HEK293 (cell line): ENCODE data around the gene EXOSC2.

Experiments used
- CTCF ChIA-PET: fragments of 350-600 bp; formaldehyde crosslinking; extraction: SDS; loops from one replicate; lab custom pipeline; 2021; ENCODE audit warnings: antibody characterized with exemption; lab: Yijun Ruan, JAX
- POLR2A ChIA-PET: fragments of 300-600 bp; formaldehyde crosslinking; extraction: SDS; loops from one replicate; lab custom pipeline; 2020; ENCODE audit warnings: antibody characterized with exemption, inconsistent platforms; lab: Yijun Ruan, JAX
- H3K27ac ChIP-seq: fragments of 200-500 bp; sonication (Bioruptor generic); 2 replicates; pipeline ENCODE4 v1.5.1; 2014; ENCODE audit warnings: low read depth, low read length, control low read depth, inconsistent platforms; ENCODE audit errors: extremely low read depth
- H3K36me3 ChIP-seq, 2 experiments: fragments of 200-500 bp in 1 of 2; sonication (Bioruptor generic) in 1 of 2; 1 replicate in 1 of 2; 2 replicates in 1 of 2; pipeline ENCODE4 v1.5.1; 2014 to 2017; ENCODE audit warnings: inconsistent platforms in 2 of 2, low read length in 2 of 2; ENCODE audit not compliant: control insufficient read depth in 2 of 2, insufficient read depth in 1 of 2
- H3K4me1 ChIP-seq: fragments of 200-500 bp; sonication (Bioruptor generic); 2 replicates; pipeline ENCODE4 v1.5.1; 2014; ENCODE audit warnings: mild to moderate bottlenecking, low read length, inconsistent platforms; ENCODE audit not compliant: control insufficient read depth, insufficient read depth
- H3K4me3 ChIP-seq: 2 replicates; pipeline ENCODE4 v1.5.1; 2011; ENCODE audit warnings: low read depth, mild to moderate bottlenecking, control low read depth, low read length, moderate library complexity
- H3K9me3 ChIP-seq: fragments of 200-500 bp; sonication (Bioruptor generic); 2 replicates; pipeline ENCODE4 v1.5.1; 2014; ENCODE audit warnings: low read depth, low read length, inconsistent platforms; ENCODE audit not compliant: control insufficient read depth, insufficient read depth
- CTCF ChIP-seq: fragments of 450-650 bp; formaldehyde crosslinking; IDR thresholded peaks from 2 replicates; pipeline ENCODE4 v1.5.1; 2016; ENCODE audit warnings: missing biosample characterization, missing genetic modification characterization
- PATZ1 ChIP-seq: fragments of 450-650 bp; formaldehyde crosslinking; IDR thresholded peaks from 2 replicates; pipeline ENCODE4 v1.5.1; 2016; ENCODE audit warnings: missing biosample characterization, missing genetic modification characterization
- PRDM1 ChIP-seq: fragments of 450-650 bp; formaldehyde crosslinking; IDR thresholded peaks from 2 replicates; pipeline ENCODE4; 2016; ENCODE audit warnings: missing biosample characterization, missing genetic modification characterization
- PRDM10 ChIP-seq: fragments of 450-650 bp; formaldehyde crosslinking; IDR thresholded peaks from 2 replicates; pipeline ENCODE4 v1.5.1; 2016; ENCODE audit warnings: missing biosample characterization, missing genetic modification characterization
- SP7 ChIP-seq: fragments of 450-650 bp; formaldehyde crosslinking; IDR thresholded peaks from 2 replicates; pipeline ENCODE4 v1.5.1; 2016; ENCODE audit warnings: missing biosample characterization, missing genetic modification characterization
- ZEB2 ChIP-seq: fragments of 450-650 bp; formaldehyde crosslinking; IDR thresholded peaks from 2 replicates; pipeline ENCODE4 v1.5.1; 2016; ENCODE audit warnings: missing biosample characterization, missing genetic modification characterization
- ZFP69B ChIP-seq: fragments of 450-650 bp; formaldehyde crosslinking; IDR thresholded peaks from 2 replicates; pipeline ENCODE4 v1.5.1; 2016; ENCODE audit warnings: missing biosample characterization, missing genetic modification characterization
- ZNF184 ChIP-seq: fragments of 450-650 bp; IDR thresholded peaks from 2 replicates; pipeline ENCODE4 v1.5.1; 2018; ENCODE audit warnings: missing biosample characterization, mild to moderate bottlenecking, missing genetic modification characterization
- ZNF2 ChIP-seq: fragments of 450-650 bp; formaldehyde crosslinking; IDR thresholded peaks from 2 replicates; pipeline ENCODE4 v1.5.1; 2016; ENCODE audit warnings: missing biosample characterization, missing genetic modification characterization
- ZNF239 ChIP-seq: fragments of 450-650 bp; formaldehyde crosslinking; IDR thresholded peaks from 2 replicates; pipeline ENCODE4 v1.5.1; 2016; ENCODE audit warnings: missing biosample characterization, missing genetic modification characterization
- ZNF24 ChIP-seq: fragments of 450-650 bp; formaldehyde crosslinking; IDR thresholded peaks from 2 replicates; pipeline ENCODE4 v1.5.1; 2016; ENCODE audit warnings: missing biosample characterization, missing genetic modification characterization
- ZNF341 ChIP-seq: fragments of 450-650 bp; formaldehyde crosslinking; IDR thresholded peaks from 2 replicates; pipeline ENCODE4; 2016; ENCODE audit warnings: low read depth, missing biosample characterization, missing genetic modification characterization
- ZNF362 ChIP-seq: fragments of 450-650 bp; formaldehyde crosslinking; IDR thresholded peaks from 2 replicates; pipeline ENCODE4 v1.5.1; 2016; ENCODE audit warnings: missing biosample characterization, missing genetic modification characterization
- ZNF513 ChIP-seq: fragments of 450-650 bp; IDR thresholded peaks from 2 replicates; pipeline ENCODE4 v1.5.1; 2018; ENCODE audit warnings: missing biosample characterization, missing genetic modification characterization
- ZNF549 ChIP-seq: fragments of 450-650 bp; IDR thresholded peaks from 2 replicates; pipeline ENCODE4 v1.5.1; 2018; ENCODE audit warnings: missing biosample characterization, missing genetic modification characterization, mild to moderate bottlenecking, inconsistent platforms, moderate library complexity
- ZNF629 ChIP-seq: fragments of 450-650 bp; formaldehyde crosslinking; IDR thresholded peaks from 2 replicates; pipeline ENCODE4 v1.5.1; 2017; ENCODE audit warnings: missing biosample characterization, missing genetic modification characterization
- ZNF664 ChIP-seq: fragments of 450-650 bp; formaldehyde crosslinking; IDR thresholded peaks from 2 replicates; pipeline ENCODE4 v1.5.1; 2016; ENCODE audit warnings: missing biosample characterization, missing genetic modification characterization

EXOSC2 gene

GRCh38 chr9:130701059-130702022 lies 7.8 kb downstream of the EXOSC2 start (continued):
- TF ChIP-seq ZNF341 (peak; percentile 82), PATZ1 (0 out of 2 replicates have a peak, but pooled peaks have one; percentile 32), CTCF (tag by site-specific recombination) (peak; percentile 88)

- ChIA-PET POLR2A (interaction anchor here (1.8 kb wide), 1 partner anchor 10 kb away, joined by 5 read pairs; the partner anchor contains the start of gene EXOSC2), CTCF (interaction anchor here (0.8 to 13.6 kb wide), 8 partner anchors 10 to 343 kb away, joined by 3 to 400 read pairs (median 6); partner anchors contain the start of gene EXOSC2)
- Histone ChIP-seq H3K4me3 (no peak overlapping the region), H3K27ac (no peak overlapping the region), H3K9me3 (no peaks in the 10 kb centered on the region), H3K36me3 (peaks cover 60 to 66% of the 10 kb centered on the region in 2 experiments), H3K4me1 (no peaks in the 10 kb centered on the region)
- no peak for TF ChIP-seq ZNF549 (tag by site-specific recombination)
Measured at GRCh38 chr9:130703501-130703900, 9.9 kb downstream of the EXOSC2 start.

GRCh38 chr9:130707225-130707976 lies 13.8 kb downstream of the EXOSC2 start:
- Histone ChIP-seq H3K36me3 (peaks cover 31 to 32% of the 10 kb centered on the region in 2 experiments), H3K27ac (no peak overlapping the region), H3K4me1 (no peaks in the 10 kb centered on the region), H3K4me3 (no peak overlapping the region), H3K9me3 (no peaks in the 10 kb centered on the region)
- CTCF ChIA-PET = interaction anchor here (0.5 to 13.6 kb wide), 45 partner anchors 8 to 339 kb away, joined by 3 to 400 read pairs (median 4); partner anchors contain the start of gene EXOSC2
- POLR2A ChIA-PET = interaction anchor here (0.5 to 2.9 kb wide), 5 partner anchors 8 to 764 kb away, joined by 3 to 30 read pairs (median 7); partner anchors contain the start of gene EXOSC2
- TF ChIP-seq ZNF2 (tag by site-specific recombination) (peak; percentile 85), ZNF513 (no peak), ZNF184 (tag by site-specific recombination) (0 out of 2 replicates have a peak, but pooled peaks have one; percentile 31), ZNF664 (tag by site-specific recombination) (peak; percentile 17; the same call in 1 of the 2 replicates), ZNF24 (tag by site-specific recombination) (peak; percentile 46; the same call in 1 of the 2 replicates), PRDM10 (tag by site-specific recombination) (peak; percentile 81), ZNF239 (tag by site-specific recombination) (no peak), ZNF362 (tag by site-specific recombination) (peak; percentile 91), ZEB2 (tag by site-specific recombination) (0 out of 2 replicates have a peak, but pooled peaks have one; percentile 48), ZFP69B (tag by site-specific recombination) (no peak), PRDM1 (tag by site-specific recombination) (no peak), SP7 (peak; percentile 42; the same call in 1 of the 2 replicates), ZNF629 (tag by site-specific recombination) (peak; percentile 40; the same call in 1 of the 2 replicates)
